HCT116 (cell line): ENCODE data around the gene RBMS1. TPM values are rescaled to one million over a fixed set of nuclear protein-coding genes. Genes with fewer than 3 reads are reported as not detected.

Experiments
- ATAC-seq: fragments of 200-7000 bp; cut with Tn5 transposase; 2 replicates; pipeline ENCODE4 v1.9.1; 2020; ENCODE audit warnings: mild to moderate bottlenecking, moderate library complexity
- BruUV-seq: library from RNA; stranded (reverse); fragments of 400-500 nt; replicated peaks from 2 replicates; lab custom pipeline; 2021; lab: Mats Ljungman, UMichigan
- CTCF ChIA-PET: fragments of 300-600 bp; sonication (Branson Sonifier 250); formaldehyde crosslinking; loops from one replicate; lab custom pipeline; 2021; ENCODE audit warnings: antibody characterized with exemption; lab: Charles Lee
- POLR2A ChIA-PET: fragments of 300-600, 350-600 bp; sonication (Branson Sonifier 250); formaldehyde crosslinking; loops from one replicate; lab custom pipeline; 2021; ENCODE audit warnings: antibody characterized with exemption; lab: Charles Lee
- RAD21 ChIA-PET, 2 experiments: fragments of 300-600 bp; sonication (Branson Sonifier 250); formaldehyde crosslinking; loops; one replicate each; lab custom pipeline; 2023; ENCODE audit warnings: low total read pairs in 2 of 2; ENCODE audit not compliant: uncharacterized antibody in 2 of 2, unreplicated experiment in 2 of 2, low non-redundant PET in 1 of 2; lab: Charles Lee
- DNase-seq: peaks from one replicate; pipeline ENCODE4 v3.0.0-alpha.2; 2010; ENCODE audit warnings: low read depth, low spot score
- H2AFZ ChIP-seq: fragments of 200-600 bp; shearing (Covaris generic), sonication (generic); 2 replicates; pipeline ENCODE4 v1.6.1; 2017; ENCODE audit warnings: low read depth, mixed run types, mixed read lengths, antibody characterized with exemption, low read length; ENCODE audit not compliant: poor library complexity, severe bottlenecking
- H3K27ac ChIP-seq: 2 replicates; pipeline ENCODE4 v1.5.1; 2012; ENCODE audit warnings: low read depth, low read length
- H3K27me3 ChIP-seq: fragments of 200-600 bp; sonication (generic); 2 replicates; pipeline ENCODE4 v1.6.1; 2016; ENCODE audit warnings: mixed run types, low read length, mixed read lengths; ENCODE audit not compliant: insufficient read depth
- H3K36me3 ChIP-seq, 2 experiments: fragments of 200-500 bp in 1 of 2; fragments of 200-600 bp in 1 of 2; sonication (Bioruptor generic) in 1 of 2; sonication (generic) in 1 of 2; 2 replicates each; pipeline versions ENCODE4 v1.5.1 to v1.6.1; 2014 to 2016; ENCODE audit warnings: low read length in 2 of 2, inconsistent platforms in 1 of 2, mixed read lengths in 1 of 2, mixed run types in 1 of 2; ENCODE audit not compliant: insufficient read depth in 2 of 2, control insufficient read depth in 1 of 2
- H3K4me1 ChIP-seq, 2 experiments: fragments of 200-600 bp in 1 of 2; sonication (generic) in 1 of 2; 2 replicates each; pipeline versions ENCODE4 v1.5.1 to v1.6.1; 2012 to 2017; ENCODE audit warnings: low read length in 2 of 2, inconsistent platforms in 1 of 2, mild to moderate bottlenecking in 1 of 2, mixed read lengths in 1 of 2, mixed run types in 1 of 2, moderate library complexity in 1 of 2; ENCODE audit not compliant: insufficient read depth in 2 of 2, control insufficient read depth in 1 of 2
- H3K4me2 ChIP-seq: fragments of 200-600 bp; sonication (generic); 2 replicates; pipeline ENCODE4 v1.6.1; 2017; ENCODE audit warnings: mixed run types, low read length, mixed read lengths
- H3K4me3 ChIP-seq, 2 experiments: fragments of 200-600 bp in 1 of 2; sonication (generic) in 1 of 2; replicated peaks in 1 of 2; 2 replicates each; pipeline ENCODE4 v1.5.1; 2011 to 2016; ENCODE audit warnings: low read length in 2 of 2, control low read depth in 1 of 2, low read depth in 1 of 2, mild to moderate bottlenecking in 1 of 2, mixed read lengths in 1 of 2, mixed run types in 1 of 2
- H3K79me2 ChIP-seq: fragments of 200-600 bp; sonication (generic); 2 replicates; pipeline ENCODE4 v1.6.1; 2017; ENCODE audit warnings: mild to moderate bottlenecking, mixed run types, low read length, moderate library complexity, mixed read lengths; ENCODE audit not compliant: insufficient read depth
- H3K9ac ChIP-seq: fragments of 200-600 bp; sonication (generic); 2 replicates; pipeline ENCODE4 v1.6.1; 2016; ENCODE audit warnings: low read length, mixed read lengths
- H3K9me2 ChIP-seq: fragments of 200-600 bp; sonication (generic), shearing (Covaris generic); 2 replicates; pipeline ENCODE4 v1.6.1; 2017; ENCODE audit warnings: mixed run types, mild to moderate bottlenecking, moderate library complexity; ENCODE audit not compliant: insufficient read depth
- H3K9me3 ChIP-seq, 2 experiments: fragments of 200-500 bp in 1 of 2; fragments of 200-600 bp in 1 of 2; sonication (Bioruptor generic) in 1 of 2; sonication (generic) in 1 of 2; 2 replicates each; pipeline ENCODE4 v1.6.1; 2014 to 2017; ENCODE audit warnings: low read length in 2 of 2, mixed read lengths in 2 of 2, inconsistent platforms in 1 of 2, low read depth in 1 of 2, mild to moderate bottlenecking in 1 of 2, mixed run types in 1 of 2, moderate library complexity in 1 of 2; ENCODE audit not compliant: control insufficient read depth in 1 of 2, insufficient read depth in 1 of 2
- H4K20me1 ChIP-seq: fragments of 200-600 bp; sonication (generic), shearing (Covaris generic); 2 replicates; pipeline ENCODE4 v1.6.1; 2017; ENCODE audit warnings: mixed run types, mild to moderate bottlenecking, moderate library complexity; ENCODE audit not compliant: insufficient read depth
- ATF3 ChIP-seq: IDR thresholded peaks from 2 replicates; pipeline ENCODE4 v1.6.1; 2012
- CBX3 ChIP-seq: IDR thresholded peaks from 2 replicates; pipeline ENCODE4 v1.6.1; 2012; ENCODE audit warnings: low read depth
- CEBPB ChIP-seq: IDR thresholded peaks from 2 replicates; pipeline ENCODE4 v1.6.1; 2012; ENCODE audit warnings: low read depth
- CTCF ChIP-seq, 3 experiments: fragments of 200-600 bp in 1 of 3; sonication (generic) in 1 of 3; IDR thresholded peaks in 2 of 3; conservative IDR thresholded peaks in 1 of 3; 2 replicates each; pipeline ENCODE4 v1.5.1; 2012 to 2017; ENCODE audit warnings: low read depth in 2 of 3, low read length in 2 of 3, antibody characterized with exemption in 1 of 3, borderline replicate concordance in 1 of 3, control low read depth in 1 of 3, mild to moderate bottlenecking in 1 of 3, mixed read lengths in 1 of 3, mixed run types in 1 of 3, moderate library complexity in 1 of 3; ENCODE audit not compliant: insufficient read depth in 1 of 3
- EGR1 ChIP-seq: IDR thresholded peaks from 2 replicates; pipeline ENCODE4 v1.6.1; 2012; ENCODE audit warnings: low read depth
- ELF1 ChIP-seq: IDR thresholded peaks from 2 replicates; pipeline ENCODE4 v1.6.1; 2012; ENCODE audit warnings: low read depth, borderline replicate concordance
- EZH2 ChIP-seq: fragments of 200-600 bp; sonication (generic); IDR thresholded peaks from 2 replicates; pipeline ENCODE4 v1.6.1; 2017; ENCODE audit warnings: antibody characterized with exemption, mixed run types
- FOSL1 ChIP-seq: IDR thresholded peaks from 2 replicates; pipeline ENCODE4 v1.6.1; 2012; ENCODE audit warnings: low read depth
- JUND ChIP-seq: IDR thresholded peaks from 2 replicates; pipeline ENCODE4 v1.6.1; 2012
- POLR2AphosphoS5 ChIP-seq: IDR thresholded peaks from 2 replicates; pipeline ENCODE4 v1.6.1; 2011; ENCODE audit warnings: mild to moderate bottlenecking, low read depth, low read length, moderate library complexity
- RAD21 ChIP-seq: IDR thresholded peaks from 2 replicates; pipeline ENCODE4 v1.6.1; 2012; ENCODE audit warnings: low read depth, mild to moderate bottlenecking
- REST ChIP-seq: IDR thresholded peaks from 2 replicates; pipeline ENCODE4 v1.6.1; 2012; ENCODE audit warnings: low read depth
- SP1 ChIP-seq: IDR thresholded peaks from 2 replicates; pipeline ENCODE4 v1.6.1; 2012; ENCODE audit warnings: low read depth
- SRF ChIP-seq: IDR thresholded peaks from 2 replicates; pipeline ENCODE4 v1.6.1; 2012; ENCODE audit warnings: low read depth
- YY1 ChIP-seq: IDR thresholded peaks from 2 replicates; pipeline ENCODE4 v1.6.1; 2011; ENCODE audit warnings: low read length, low read depth, moderate library complexity, mild to moderate bottlenecking; ENCODE audit not compliant: insufficient replicate concordance; ENCODE audit errors: extremely low read depth
- ZBTB33 ChIP-seq: IDR thresholded peaks from 2 replicates; pipeline ENCODE4 v1.6.1; 2011; ENCODE audit warnings: mild to moderate bottlenecking, low read length, moderate library complexity; ENCODE audit not compliant: insufficient replicate concordance; ENCODE audit errors: extremely low read depth
- ZFX ChIP-seq: fragments of 450-650 bp; IDR thresholded peaks from 2 replicates; pipeline ENCODE4 v1.6.1; 2017
- ZNF274 ChIP-seq: fragments of 200-500 bp; sonication (Bioruptor generic); IDR thresholded peaks from 2 replicates; pipeline ENCODE4 v1.6.1; 2014; ENCODE audit warnings: mild to moderate bottlenecking, low read depth, low read length, inconsistent platforms
- intact Hi-C: fragments of 100-400 bp; cut with micrococcal nuclease; formaldehyde crosslinking; loops from 2 replicates; pipeline ENCODE4 v1.10.0; 2022
- total RNA-seq: library from RNA; stranded (reverse); gene quantifications from one replicate; pipeline ENCODE4 v1.2.1, GENCODE V29; 2021; ENCODE audit not compliant: unreplicated experiment

Gene RBMS1
- total RNA-seq, 1 experiment from 2014 or later: 17.6 TPM

GRCh38 chr2:160257041-160257742 is 236.4 kb downstream of the RBMS1 start:
- H3K4me2 ChIP-seq: no peak overlapping the region
- H4K20me1 ChIP-seq: no peaks in the 10 kb centered on the region
- H3K27me3 ChIP-seq: no peaks in the 10 kb centered on the region
- TF ChIP-seq YY1 (no peak), EGR1 (no peak), CBX3 (no peak), CTCF (IDR thresholded peaks at IDR 0.05 in 2 of 3, conservative IDR thresholded peaks at IDR 0.05 in 1 of 3; ENCODE audit: borderline replicate concordance in 1 of 3, insufficient read depth in 1 of 3, low read depth in 2 of 3, low read length in 2 of 3) (no peak), CEBPB (no peak), SP1 (no peak), ATF3 (no peak), ZBTB33 (no peak), RAD21 (no peak), SRF (no peak), FOSL1 (no peak), ELF1 (no peak), ZNF274 (no peak), EZH2 (no peak), REST (no peak), JUND (no peak), POLR2AphosphoS5 (no peak), ZFX (no peak)
- TF ChIP-seq, all 23 proteins: peak for 0
- no peak overlapping the region for H3K27ac ChIP-seq
- no peak overlapping the region for H3K9ac ChIP-seq
- no peaks in the 10 kb centered on the region for H3K4me1 ChIP-seq
- CTCF ChIA-PET: interaction anchor here (1.4 kb wide), 1 partner anchor 737 kb away, joined by 3 read pairs; no protein-coding TSS in a partner anchor
- intact Hi-C loops: no loop called here
- H3K36me3 ChIP-seq: no peaks in the 10 kb centered on the region
- H2AFZ ChIP-seq: no peak overlapping the region
- H3K79me2 ChIP-seq: no peaks in the 10 kb centered on the region
- H3K9me3 ChIP-seq: no peaks in the 10 kb centered on the region
- POLR2A ChIA-PET: no interaction called here
- no peak overlapping the region for H3K4me3 ChIP-seq
- ATAC-seq (no peak), DNase-seq (no peak)
- RAD21 ChIA-PET: no interaction called here
- no TSS peak for BruUV-seq
- H3K9me2 ChIP-seq: no peaks in the 10 kb centered on the region
